ENCODE measurements around the gene KRTCAP2.
"Not testable (repeated sequence)": the region's sequence is repeated elsewhere in the genome, so short reads cannot be mapped to it uniquely, and the experiment has no call there.

Gene KRTCAP2

DNA sequence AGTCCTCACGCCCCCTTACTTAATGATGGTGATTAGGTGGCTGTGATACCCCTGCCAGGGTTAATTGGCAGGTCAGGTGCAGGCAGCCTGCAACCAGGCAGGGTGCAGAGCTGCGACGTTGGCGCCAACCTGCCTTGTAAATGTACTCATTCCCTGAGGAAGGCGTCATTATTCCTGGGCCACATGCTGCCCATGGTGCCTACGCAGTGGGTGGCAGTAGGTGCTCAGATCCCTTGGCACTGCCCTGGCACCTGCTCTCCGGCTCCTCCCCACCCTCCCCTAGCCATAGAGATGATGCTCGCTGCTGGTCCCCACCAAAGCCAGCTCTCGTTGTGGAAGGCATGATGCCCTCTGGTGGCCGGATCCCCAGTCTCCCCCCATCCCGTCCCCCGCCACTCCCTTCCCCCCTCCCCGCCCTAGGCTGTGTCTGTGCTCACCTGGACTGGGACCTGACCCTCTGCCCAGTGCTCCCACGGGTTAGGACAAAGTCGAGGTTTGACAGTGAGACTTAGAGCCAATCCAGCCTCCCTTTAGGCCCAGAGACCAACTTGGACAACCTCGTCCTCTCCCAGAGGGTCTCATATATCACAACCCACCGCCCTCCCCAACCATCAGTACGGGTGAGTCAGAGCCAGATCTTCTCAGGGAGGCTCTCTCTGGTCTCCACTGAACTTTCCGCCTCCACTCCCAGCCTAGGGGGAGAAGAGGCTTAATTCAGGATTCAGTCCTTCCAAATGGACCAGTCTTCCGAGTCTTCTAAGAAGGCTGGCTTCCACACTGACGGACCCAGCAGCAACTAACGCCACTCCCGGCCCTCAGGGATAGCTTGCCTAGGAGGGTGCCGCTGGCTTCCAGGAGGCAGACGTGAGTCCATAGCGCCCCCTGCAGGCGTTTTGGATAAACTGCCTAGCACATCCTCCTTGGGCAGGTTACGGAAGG is 5.7 kb downstream of the KRTCAP2 start:
- DNase-seq, result peak; percentile 90 to 94

DNA sequence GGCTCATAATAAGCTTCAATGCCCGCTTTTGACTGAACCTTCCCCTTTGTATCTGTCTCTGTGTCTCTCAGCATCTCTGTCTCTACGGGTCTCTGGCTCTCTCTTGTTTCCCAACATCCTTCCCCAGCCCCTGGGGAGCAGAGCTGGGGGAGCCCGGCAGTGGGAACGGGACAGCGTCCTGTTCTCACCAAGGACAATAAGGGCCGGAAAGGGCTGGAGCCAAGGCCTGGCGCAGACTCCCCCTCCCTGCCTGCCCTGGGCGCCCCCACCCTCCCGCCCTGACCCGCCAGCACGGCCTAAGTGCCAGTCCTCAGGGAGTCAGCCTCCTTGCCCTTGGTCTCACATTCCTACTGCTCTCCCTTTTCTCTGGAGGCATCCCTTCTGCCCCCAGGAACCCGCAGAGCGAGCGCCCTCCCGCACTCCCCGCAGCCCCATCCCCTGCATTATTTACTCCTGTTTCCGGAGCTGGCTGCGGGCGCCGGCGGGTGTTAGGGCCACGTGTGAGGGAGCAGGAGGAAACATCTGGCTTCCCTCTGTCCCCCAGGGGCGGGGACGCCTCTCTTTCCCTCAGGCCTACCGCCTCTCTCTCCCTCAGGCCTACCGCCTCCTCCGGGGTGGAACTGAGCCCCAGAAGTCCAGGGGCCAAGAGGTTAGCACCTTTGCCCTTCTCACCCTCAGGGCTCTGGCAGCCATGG is 6.5 kb downstream of the KRTCAP2 start:
- DNase-seq, result peak; percentile 24 to 78

DNA sequence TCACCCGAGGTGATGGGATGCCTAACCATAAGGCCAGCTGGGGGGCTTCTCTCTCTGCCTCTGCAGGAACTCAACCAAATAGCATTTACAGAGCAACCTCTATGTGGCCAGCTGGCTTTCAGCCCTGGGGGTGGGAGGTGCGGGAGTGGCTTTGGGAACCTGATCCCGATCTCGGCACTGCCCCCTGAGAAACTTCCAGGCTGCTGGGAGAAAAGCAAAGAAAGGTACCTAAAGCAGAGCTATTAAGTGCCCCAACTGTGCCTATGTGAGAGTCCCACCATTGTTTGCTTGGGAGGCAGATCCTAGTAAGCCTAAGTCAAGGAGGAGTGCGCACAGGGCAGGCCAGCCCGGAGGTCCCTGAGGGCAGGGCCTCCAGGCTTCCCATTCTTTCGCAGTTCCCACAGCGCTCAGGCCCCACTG is 7.0 kb downstream of the KRTCAP2 start:
- DNase-seq, result no peak

DNA sequence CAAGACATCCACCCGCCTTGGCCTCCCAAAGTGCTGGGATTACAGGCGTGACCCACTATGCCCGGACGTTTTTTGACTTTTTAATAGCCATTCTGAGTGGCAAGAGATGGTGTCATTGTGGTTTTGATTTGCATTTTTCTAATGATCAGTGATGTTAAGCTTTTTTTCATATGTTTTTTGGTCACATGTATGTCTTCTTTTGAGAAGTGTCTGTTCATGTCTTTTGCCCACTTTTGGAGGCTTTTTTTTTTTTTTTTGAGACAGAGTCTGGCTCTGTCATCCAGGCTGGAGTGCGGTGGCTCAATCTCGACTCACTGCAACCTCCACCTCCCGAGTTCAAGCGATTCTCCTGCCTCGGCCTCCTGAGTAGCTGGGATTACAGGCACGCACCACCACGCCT is 8.5 kb downstream of the KRTCAP2 start:
- not testable (repeated sequence) for DNase-seq

DNA sequence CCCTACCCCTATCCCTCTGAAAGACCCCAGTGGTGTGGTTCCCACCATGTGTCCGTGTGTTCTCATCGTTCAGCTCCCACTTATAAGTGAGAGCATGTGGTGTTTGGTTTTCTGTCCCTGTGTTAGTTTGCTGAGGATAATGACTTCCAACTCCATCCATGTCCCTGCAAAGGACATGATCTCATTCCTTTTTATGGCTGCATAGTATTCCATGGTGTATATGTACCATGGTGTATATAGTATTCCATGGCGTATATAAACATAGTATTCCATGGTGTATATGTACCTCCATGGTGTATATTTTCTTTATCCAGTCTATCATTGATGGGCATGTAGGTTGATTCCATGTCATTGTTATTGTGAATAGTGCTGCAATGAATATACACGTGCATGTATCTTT is 9.3 kb downstream of the KRTCAP2 start:
- not testable (repeated sequence) for DNase-seq

DNA sequence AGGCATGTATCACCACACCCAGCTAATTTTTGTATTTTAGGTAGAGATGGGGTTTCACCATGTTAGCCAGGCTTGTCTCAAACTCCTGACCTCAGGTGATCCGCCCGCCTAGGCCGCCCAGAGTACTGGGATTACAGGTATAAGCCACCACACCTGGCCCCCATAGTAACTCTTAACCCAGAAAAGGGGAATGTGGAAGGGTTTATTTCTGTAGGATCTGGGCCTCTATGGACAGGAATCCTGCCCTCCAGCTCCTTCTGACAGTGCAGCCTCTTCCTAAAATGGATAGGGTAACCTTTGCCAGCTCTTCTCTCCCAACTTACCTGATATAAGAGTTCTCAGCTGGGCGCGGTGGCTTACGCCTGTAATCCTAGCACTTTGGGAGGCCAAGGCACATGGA is 10.5 kb downstream of the KRTCAP2 start:
- DNase-seq, result not testable (repeated sequence)

DNA sequence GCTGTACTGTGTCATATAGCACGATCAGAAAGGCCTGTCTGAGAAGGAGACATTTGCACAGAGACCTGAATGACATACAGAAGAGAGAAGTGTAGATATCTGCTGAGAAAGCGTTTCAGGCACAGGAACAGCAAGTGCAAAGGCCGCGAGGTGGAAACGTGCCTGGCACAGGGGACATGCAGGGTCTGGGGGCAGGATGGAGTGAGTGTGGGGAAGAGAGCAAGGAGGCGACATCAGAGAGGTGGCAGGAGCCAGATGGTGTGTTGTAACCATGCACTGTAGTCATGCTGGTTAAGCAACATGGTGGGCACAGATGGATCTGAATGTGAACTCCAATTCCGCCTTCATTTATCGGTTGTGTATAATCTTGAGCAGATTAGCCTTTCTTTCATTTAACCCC is 13.0 kb downstream of the KRTCAP2 start:
- no peak for DNase-seq

DNA sequence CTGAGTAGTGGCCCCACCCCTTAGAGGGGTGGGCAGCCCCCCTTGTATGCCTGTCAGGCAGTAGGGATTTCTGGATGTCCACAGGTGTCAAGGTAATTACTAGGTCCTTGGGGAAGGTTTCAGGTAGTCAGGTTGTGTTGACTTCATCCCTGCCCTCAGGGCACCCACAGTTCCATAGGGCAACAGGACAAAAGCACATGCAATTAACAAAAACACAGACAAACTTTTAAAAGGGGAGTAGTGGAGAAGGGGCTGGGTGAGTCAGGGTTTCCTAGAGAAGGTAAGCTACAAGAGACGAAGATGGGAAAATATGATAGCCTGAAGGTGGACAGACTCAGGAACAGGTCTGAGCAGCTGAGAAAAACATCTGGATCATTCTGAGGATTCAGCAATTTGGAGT is 14.1 kb downstream of the KRTCAP2 start:
- DNase-seq, result no peak

DNA sequence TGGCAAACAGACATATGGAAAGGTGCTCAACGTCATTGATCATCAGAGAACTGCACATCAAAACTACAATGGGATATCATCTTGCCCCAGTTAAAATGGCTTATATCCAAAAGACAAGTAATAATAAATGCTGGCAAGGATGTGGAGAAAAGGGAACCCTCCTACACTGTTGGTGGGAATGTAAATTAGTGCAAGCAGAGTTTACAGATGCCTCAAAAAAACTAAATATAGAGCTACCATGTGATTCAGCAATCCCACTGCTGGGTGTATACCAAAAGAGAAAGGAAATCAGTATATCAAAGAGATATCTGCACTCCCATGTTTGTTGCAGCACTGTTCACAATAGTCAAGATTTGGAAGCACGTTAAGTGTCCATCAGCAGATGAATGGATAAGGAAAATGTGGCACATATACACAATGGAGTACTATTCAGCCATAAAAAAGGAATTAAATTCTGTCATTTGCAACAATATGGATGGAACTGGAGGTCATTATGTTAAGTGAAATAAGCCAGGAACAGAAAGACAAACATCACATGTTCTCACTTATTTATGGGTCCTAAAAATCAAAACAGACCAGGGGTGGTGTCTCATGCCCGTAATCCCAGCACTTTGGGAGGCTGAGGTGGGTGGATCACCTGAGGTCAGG is 17.0 kb downstream of the KRTCAP2 start:
- not testable (repeated sequence) for DNase-seq

DNA sequence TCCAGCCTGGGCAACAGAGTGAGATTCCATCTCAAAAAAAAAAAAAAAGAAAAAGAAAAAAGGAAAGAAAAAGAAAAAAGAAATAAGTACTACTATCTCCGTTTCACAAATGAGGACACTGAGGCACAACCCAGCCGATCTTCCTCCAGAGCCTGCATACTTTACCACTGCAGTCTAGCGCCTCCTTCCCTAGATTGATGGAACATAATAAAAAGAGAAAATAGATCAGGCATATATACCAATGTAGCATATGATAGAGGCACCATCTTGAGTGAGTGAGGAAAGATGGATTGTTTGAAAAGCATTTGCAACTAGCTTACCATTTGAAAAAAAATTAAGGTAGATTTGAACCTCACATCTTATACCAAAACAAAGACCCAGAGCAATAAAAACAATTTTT is 27.6 kb downstream of the KRTCAP2 start:
- no peak for DNase-seq

DNA sequence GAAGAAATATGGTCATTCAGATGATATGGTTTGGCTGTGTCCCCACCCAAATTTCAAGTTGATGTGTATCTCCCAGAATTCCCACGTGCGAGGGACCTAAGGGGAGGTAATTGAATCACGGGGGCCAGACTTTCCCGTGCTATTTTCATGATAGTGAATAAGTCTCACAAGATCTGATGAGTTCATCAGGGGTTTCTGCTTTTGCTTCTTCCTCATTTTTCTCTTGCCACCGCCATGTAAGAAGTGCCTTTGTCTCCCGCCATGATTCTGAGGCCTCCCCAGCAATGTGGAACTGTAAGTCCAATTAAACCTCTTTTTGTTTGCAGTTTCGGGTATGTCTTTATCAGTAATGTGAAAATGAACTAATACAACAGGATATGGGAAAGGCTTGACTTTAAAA is 31.4 kb downstream of the KRTCAP2 start:
- no peak for DNase-seq

DNA sequence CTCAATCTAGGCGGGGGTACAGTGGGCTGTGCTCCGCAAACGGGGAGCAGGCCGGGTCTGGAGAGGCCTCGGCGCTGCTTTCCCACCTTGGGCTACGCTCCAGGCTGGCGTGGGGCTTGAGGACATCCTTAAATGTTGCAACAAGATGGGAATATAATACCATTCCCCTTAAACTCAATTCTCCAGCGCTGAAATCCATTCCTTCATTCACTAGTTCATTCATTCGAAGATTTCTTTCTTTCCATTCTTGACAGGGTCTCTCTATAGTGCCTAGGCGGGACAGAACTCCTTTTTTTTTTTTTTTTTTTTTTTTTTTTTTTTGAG is 32.5 kb downstream of the KRTCAP2 start:
- DNase-seq, result no peak

DNA sequence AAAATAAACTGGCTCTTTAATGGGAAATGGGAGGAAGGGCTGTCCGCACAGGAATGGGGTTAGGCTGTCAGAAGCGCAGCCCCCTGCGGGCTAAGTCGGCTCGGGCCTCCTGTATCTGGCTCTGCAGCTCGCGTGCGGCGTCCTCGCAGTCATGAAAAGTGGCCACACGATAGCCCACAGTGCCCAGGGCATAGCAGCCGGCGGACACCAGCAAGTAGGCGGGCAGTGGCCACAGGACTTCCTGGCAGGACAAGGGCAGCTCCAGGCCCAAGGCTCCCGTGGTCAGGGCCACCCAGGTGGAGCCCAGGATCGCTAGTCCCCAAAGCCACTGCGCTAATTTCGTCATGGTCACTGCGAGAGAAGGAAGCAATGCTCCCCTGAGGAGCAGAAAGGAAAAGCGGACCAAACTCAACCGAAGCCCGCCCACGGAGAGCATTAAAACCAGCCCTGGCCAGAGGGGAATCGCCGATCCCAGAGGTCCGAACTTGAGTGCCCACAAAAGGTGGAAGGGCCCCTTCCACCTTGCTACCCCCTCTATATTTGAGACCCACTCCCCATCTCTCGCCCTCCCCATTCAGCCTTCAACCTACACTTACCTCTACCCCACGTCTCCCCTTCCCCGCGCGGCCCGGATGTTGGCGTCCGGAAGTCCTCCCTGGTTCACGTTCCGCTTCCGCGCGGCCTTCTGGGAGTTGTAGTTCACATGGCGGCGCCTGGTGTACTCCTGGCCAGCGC is 33.0 kb downstream of the KRTCAP2 start, which contains the start of gene DPM3:
TSS of gene DPM3 (minus strand) at position 637 of the 735 bp plus-strand sequence. CDS start at position 346, 291 bp downstream.
- peak; percentile 91 to 95 for DNase-seq

DNA sequence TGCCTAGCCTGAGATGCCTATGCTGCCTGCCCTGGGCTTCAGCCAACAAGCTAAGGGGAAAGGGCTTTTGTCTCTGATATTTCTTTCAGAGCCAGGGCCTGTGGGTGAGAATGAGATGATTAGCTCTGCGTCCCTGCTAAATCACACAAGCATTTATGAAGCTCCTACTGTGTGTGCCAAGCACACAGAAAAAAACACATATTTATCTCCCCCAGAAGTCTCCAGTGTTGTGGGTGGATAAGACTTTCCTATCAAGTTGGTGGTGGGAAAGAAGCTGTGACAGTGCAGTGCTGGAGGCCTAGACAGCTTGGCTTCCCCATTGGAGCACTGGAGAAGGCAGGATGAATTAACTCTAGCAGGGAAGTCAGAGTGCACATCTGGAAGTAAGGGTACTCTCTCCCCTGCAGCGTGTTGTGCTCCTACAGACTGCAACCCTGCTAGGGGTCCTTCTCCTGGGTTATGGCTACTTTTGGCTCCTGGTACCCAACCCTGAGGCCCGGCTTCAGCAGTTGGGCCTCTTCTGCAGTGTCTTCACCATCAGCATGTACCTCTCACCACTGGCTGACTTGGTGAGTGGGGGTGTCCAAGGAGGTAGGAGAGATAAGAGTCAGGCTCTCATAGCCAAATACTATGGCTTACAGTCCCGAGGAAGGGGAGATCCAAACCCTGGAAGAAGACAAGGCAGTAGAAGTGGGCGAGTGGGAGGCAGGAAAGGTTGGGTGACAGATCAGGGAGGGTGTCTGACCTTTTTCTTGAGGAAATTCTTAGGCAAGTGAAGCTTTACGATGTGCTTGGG is 35.8 kb downstream of the KRTCAP2 start:
- DNase-seq, result no peak

DNA sequence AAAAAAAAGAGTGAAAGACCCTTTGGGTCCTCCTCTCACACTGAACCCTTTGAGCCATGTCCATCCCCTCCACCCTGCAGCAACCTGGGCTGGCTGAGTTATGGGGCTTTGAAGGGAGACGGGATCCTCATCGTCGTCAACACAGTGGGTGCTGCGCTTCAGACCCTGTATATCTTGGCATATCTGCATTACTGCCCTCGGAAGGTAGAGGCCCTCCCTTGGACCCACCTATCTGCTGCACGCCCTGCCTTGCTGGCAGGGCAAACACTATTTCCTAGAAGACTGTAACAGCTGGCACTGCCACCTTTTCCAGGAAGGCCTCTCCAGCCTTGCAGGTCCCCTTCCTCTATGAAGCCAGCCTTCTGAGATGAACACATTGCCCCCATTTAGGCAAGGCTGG is 36.4 kb downstream of the KRTCAP2 start:
- no peak for DNase-seq

DNA sequence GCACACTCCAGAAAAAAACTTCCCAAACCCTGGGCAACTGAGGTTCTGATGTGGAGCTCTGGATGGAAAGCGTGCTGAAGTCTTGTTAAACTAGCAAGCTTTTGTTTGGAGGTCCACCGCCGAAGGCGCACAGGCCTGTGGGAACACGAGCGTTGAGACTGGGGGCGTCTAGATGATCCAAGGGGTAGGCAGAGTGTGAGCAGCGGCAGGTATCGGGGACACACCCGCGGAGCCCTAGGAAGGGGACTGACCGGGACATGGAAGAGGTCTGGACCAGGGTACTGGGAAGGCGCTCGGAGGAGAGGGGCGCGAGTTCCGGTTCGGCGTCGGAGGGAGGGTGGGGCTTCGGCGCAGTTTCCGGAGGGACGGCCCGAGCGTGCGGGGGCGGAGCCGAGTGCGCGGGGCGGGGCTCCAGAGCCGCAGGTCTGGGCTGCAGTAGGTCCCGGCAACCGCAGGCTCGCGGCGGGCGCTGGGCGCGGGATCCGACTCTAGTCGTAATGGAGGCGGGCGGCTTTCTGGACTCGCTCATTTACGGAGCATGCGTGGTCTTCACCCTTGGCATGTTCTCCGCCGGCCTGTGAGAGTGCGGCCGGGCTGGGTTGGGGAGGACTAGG is 37.6 kb downstream of the KRTCAP2 start, which contains the start of gene SLC50A1:
TSS of gene SLC50A1 (plus strand) at position 438 of the 614 bp plus-strand sequence. CDS start at position 498, 60 bp downstream.
- peak; percentile 95 to 96 for DNase-seq

DNA sequence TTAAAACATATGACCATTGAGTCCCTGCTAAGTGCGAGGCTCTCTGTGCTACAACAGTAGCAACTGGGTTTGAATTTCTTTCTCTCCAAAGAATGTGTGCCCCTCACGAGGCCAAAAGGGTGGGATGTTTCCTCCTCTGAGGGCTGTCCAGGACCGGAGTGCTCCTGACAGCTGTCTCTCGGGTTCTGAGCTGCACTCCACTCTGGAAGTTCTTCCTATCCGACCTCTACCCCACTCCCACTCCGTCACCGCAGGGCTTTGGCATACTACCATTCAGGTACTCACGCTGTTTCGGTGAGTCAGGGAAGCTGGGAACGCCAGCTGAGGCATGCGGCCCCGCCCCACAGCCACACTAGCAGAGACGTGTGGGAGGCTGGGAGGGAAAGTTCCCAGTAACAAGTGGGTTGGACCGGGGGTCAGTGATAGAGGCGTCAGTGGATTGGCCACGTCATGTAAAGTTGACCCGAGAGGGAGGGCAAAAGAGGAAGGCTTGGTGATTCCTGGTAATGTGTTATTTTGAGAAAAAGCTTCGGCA is 38.2 kb downstream of the KRTCAP2 start:
- DNase-seq, result peak; percentile 55 to 68

DNA sequence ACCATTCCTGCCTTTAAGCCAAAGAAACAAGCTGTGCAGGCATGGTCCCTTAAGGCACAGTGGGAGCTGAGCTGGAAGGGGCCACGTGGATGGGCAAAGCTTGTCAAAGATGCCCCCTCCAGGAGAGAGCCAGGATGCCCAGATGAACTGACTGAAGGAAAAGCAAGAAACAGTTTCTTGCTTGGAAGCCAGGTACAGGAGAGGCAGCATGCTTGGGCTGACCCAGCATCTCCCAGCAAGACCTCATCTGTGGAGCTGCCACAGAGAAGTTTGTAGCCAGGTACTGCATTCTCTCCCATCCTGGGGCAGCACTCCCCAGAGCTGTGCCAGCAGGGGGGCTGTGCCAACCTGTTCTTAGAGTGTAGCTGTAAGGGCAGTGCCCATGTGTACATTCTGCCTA is 38.8 kb downstream of the KRTCAP2 start:
- no peak for DNase-seq

DNA sequence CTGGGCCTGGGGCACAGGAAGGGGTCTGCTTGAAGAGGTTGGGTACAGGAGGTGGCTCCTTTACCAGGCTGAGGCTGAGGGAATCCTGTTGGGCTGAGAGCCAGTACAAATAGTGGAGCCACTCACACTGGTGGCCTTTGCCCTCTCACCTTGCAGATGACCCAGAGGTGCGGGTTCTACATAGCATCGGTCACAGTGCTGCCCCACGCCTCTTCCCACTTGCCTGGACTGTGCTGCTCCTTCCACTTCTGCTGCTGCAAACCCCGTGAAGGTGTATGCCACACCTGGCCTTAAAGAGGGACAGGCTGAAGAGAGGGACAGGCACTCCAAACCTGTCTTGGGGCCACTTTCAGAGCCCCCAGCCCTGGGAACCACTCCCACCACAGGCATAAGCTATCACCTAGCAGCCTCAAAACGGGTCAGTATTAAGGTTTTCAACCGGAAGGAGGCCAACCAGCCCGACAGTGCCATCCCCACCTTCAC is 39.3 kb downstream of the KRTCAP2 start:
- DNase-seq, result no peak

DNA sequence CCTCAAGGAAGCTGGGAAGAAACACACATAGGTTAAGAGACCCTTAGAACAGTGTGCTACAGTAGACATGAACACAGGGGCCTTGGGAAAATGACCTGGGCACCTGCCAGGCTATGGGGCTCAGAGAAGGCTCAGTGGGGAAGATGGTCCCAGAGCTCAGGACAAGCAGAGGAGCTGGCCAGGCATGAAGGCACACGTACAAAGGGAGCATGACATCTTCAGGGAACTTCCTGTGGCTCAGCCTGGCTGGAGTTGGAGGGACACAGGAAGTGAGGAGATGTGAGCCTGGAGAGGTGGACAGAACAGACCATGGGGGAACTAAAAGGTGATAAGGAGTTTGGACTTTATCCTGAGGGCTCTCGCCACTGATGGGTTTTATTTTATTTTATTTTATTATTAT is 41.2 kb downstream of the KRTCAP2 start:
- DNase-seq, result no peak

DNA sequence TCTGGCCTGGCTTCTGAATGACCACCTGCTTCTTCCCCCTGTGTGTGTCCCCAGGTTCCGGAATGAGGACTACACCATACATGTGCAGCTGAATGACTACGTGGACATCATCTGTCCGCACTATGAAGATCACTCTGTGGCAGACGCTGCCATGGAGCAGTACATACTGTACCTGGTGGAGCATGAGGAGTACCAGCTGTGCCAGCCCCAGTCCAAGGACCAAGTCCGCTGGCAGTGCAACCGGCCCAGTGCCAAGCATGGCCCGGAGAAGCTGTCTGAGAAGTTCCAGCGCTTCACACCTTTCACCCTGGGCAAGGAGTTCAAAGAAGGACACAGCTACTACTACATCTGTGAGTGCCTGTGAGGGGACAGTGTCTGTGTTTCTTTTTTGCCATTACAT is 41.8 kb downstream of the KRTCAP2 start:
- no peak for DNase-seq
